Nephron (organoid): Measurements from ENCODE around the gene TBC1D22B.
A peak's percentile ranks its signal among the peaks of the same experiment; 100 is the strongest.
"Not testable (repeated sequence)": the region's sequence is repeated elsewhere in the genome, so short reads cannot be mapped to it uniquely, and the experiment has no call there.

Experiments
- H3K27ac Mint-ChIP-seq, 3 experiments: 2 replicates each; pipeline ENCODE4 v1.8.0; 2020; ENCODE audit warnings: mixed read lengths in 3 of 3, mild to moderate bottlenecking in 2 of 3, moderate library complexity in 1 of 3
- H3K27me3 Mint-ChIP-seq: 2 replicates; pipeline ENCODE4 v1.8.0; 2021; ENCODE audit warnings: low read depth, mild to moderate bottlenecking, moderate library complexity, mixed read lengths
- H3K36me3 Mint-ChIP-seq: 2 replicates; pipeline ENCODE4 v1.8.0; 2020; ENCODE audit warnings: low read depth, mixed read lengths
- H3K4me1 Mint-ChIP-seq: 2 replicates; pipeline ENCODE4 v1.8.0; 2020; ENCODE audit warnings: mixed read lengths
- H3K4me3 Mint-ChIP-seq, 3 experiments: 2 replicates each; pipeline ENCODE4 v1.8.0; 2020; ENCODE audit warnings: mild to moderate bottlenecking in 3 of 3, mixed read lengths in 3 of 3, moderate library complexity in 2 of 3
- H3K9me3 Mint-ChIP-seq: 2 replicates; pipeline ENCODE4 v1.8.0; 2020; ENCODE audit warnings: mixed read lengths
- CTCF ChIP-seq, 3 experiments: fragments of 200-600 bp; sonication (generic); IDR thresholded peaks; one replicate each; pipeline ENCODE4 v1.5.0; 2021; ENCODE audit warnings: antibody characterized with exemption in 3 of 3; ENCODE audit not compliant: unreplicated experiment in 3 of 3

TBC1D22B gene

GRCh38 chr6:37288247-37288646 lies 30.7 kb downstream of the TBC1D22B start:
- Mint-ChIP-seq H3K27ac (no peak overlapping the region), H3K4me1 (peaks cover 12% of the 10 kb centered on the region)

GRCh38 chr6:37289931-37290330 lies 32.4 kb downstream of the TBC1D22B start:
- TF ChIP-seq CTCF (IDR thresholded peaks at IDR 0.05; ENCODE audit: unreplicated experiment in 3 of 3) = no peak
- Mint-ChIP-seq H3K4me1 (peaks cover 8% of the 10 kb centered on the region), H3K36me3 (peaks cover 72% of the 10 kb centered on the region), H3K9me3 (peaks cover 3% of the 10 kb centered on the region), H3K27ac (no peak overlapping the region), H3K4me3 (no peak overlapping the region), H3K27me3 (no peaks in the 10 kb centered on the region)

More at GRCh38 chr6:37288247-37288646, 30.7 kb downstream of the TBC1D22B start:
- peaks cover 73% of the 10 kb centered on the region for H3K36me3 Mint-ChIP-seq
- no peaks in the 10 kb centered on the region for H3K27me3 Mint-ChIP-seq
- no peak overlapping the region for H3K4me3 Mint-ChIP-seq
- no peak for TF ChIP-seq CTCF (IDR thresholded peaks at IDR 0.05; ENCODE audit: unreplicated experiment in 3 of 3)
- no peaks in the 10 kb centered on the region for H3K9me3 Mint-ChIP-seq

- Mint-ChIP-seq H3K27ac (peak overlapping the region; percentile 88 to 90 (median 89)), H3K36me3 (peaks cover 78% of the 10 kb centered on the region), H3K27me3 (no peaks in the 10 kb centered on the region), H3K9me3 (peaks cover 8% of the 10 kb centered on the region), H3K4me3 (no peak overlapping the region), H3K4me1 (peaks cover 8% of the 10 kb centered on the region)
- no peak for TF ChIP-seq CTCF (IDR thresholded peaks at IDR 0.05; ENCODE audit: unreplicated experiment in 3 of 3)
These were observed 35.9 kb downstream of the TBC1D22B start for GRCh38 chr6:37293426-37293825.

GRCh38 chr6:37297637-37298036 lies 40.1 kb downstream of the TBC1D22B start:
- peaks cover 76% of the 10 kb centered on the region for H3K36me3 Mint-ChIP-seq
- H3K4me1 Mint-ChIP-seq, H3K9me3 Mint-ChIP-seq, H3K4me3 Mint-ChIP-seq, H3K27me3 Mint-ChIP-seq, H3K27ac Mint-ChIP-seq: not testable (repeated sequence)

GRCh38 chr6:37298958-37299357 lies 41.4 kb downstream of the TBC1D22B start:
- H3K27me3 Mint-ChIP-seq = no peaks in the 10 kb centered on the region
- H3K4me3 Mint-ChIP-seq = no peak overlapping the region
- peaks cover 5% of the 10 kb centered on the region for H3K9me3 Mint-ChIP-seq
- no peak overlapping the region for H3K27ac Mint-ChIP-seq
- H3K36me3 Mint-ChIP-seq = peaks cover 79% of the 10 kb centered on the region
- no peak for TF ChIP-seq CTCF (IDR thresholded peaks at IDR 0.05; ENCODE audit: unreplicated experiment in 3 of 3)
- H3K4me1 Mint-ChIP-seq = peaks cover 10% of the 10 kb centered on the region

- Mint-ChIP-seq H3K9me3 (peaks cover 5% of the 10 kb centered on the region), H3K36me3 (peaks cover 80% of the 10 kb centered on the region), H3K27me3 (no peaks in the 10 kb centered on the region), H3K27ac (no peak overlapping the region), H3K4me3 (no peak overlapping the region), H3K4me1 (peaks cover 13% of the 10 kb centered on the region)
- TF ChIP-seq CTCF (IDR thresholded peaks at IDR 0.05; ENCODE audit: unreplicated experiment in 3 of 3) = no peak
These were observed 42.4 kb downstream of the TBC1D22B start for GRCh38 chr6:37299990-37300389.
